Measurements from ENCODE around the gene OTOA. TPM values are rescaled to one million over a fixed set of nuclear protein-coding genes. Genes with fewer than 3 reads are reported as not detected.

Gene OTOA
- total and polyA plus RNA-seq, 2 of the 13 experiments (the other 11 are each of a cell fraction or from before 2014, with no cell fraction given), result 0.05 to 0.15 TPM

DNA sequence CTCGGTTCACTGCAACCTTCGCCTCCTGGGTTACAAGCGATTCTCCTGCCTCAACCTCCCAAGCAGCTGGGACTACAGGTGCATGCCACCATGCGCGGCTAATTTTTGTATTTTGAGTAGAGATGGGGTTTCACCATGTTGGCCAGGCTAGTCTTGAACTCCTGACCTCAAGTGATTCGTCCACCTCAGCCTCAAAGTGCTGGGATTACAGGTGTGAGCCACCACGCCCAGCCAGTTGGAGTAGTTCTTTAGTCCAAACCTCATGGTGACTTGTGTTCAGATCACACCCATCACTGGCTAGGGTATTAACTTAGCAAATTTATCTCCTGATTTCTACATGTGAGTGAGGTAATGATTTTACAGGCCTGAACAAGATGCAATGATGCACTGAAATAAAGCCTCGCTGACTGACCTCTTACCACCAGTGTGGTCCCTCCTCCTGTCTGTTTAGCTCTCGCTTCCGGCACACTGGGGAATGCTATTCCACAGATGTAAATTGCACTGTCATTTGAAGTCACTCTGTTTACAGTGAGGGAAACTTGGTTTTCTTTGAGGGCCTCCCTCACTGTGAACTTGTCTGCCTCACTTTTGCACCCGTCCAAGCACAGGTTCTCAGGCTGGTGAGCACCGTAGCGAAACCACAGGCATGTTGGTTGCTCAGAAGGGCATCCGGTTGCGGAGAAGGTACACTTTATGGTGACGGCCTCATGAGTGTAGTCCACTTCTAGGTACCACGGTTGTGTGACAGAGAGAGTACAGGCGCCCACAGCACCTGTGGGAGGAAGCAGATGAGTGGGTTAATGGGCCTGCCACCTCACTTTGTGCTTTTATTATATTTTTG is 16.8 kb upstream of the OTOA start (continued):
- TF ChIP-seq, protein P1, sequence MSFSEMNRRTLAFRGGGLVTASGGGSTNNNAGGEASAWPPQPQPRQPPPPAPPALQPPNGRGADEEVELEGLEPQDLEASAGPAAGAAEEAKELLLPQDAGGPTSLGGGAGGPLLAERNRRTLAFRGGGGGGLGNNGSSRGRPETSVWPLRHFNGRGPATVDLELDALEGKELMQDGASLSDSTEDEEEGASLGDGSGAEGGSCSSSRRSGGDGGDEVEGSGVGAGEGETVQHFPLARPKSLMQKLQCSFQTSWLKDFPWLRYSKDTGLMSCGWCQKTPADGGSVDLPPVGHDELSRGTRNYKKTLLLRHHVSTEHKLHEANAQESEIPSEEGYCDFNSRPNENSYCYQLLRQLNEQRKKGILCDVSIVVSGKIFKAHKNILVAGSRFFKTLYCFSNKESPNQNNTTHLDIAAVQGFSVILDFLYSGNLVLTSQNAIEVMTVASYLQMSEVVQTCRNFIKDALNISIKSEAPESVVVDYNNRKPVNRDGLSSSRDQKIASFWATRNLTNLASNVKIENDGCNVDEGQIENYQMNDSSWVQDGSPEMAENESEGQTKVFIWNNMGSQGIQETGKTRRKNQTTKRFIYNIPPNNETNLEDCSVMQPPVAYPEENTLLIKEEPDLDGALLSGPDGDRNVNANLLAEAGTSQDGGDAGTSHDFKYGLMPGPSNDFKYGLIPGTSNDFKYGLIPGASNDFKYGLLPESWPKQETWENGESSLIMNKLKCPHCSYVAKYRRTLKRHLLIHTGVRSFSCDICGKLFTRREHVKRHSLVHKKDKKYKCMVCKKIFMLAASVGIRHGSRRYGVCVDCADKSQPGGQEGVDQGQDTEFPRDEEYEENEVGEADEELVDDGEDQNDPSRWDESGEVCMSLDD (CRISPR knock-in tag; IDR thresholded peaks at IDR 0.05; ENCODE audit: borderline replicate concordance), result no peak
- TF ChIP-seq FOXK1 (CRISPR knock-in tag; IDR thresholded peaks at IDR 0.05; ENCODE audit: borderline replicate concordance, low read depth), result 0 out of 2 replicates have a peak, but pooled peaks have one; percentile 7
- TF ChIP-seq, protein P2, sequence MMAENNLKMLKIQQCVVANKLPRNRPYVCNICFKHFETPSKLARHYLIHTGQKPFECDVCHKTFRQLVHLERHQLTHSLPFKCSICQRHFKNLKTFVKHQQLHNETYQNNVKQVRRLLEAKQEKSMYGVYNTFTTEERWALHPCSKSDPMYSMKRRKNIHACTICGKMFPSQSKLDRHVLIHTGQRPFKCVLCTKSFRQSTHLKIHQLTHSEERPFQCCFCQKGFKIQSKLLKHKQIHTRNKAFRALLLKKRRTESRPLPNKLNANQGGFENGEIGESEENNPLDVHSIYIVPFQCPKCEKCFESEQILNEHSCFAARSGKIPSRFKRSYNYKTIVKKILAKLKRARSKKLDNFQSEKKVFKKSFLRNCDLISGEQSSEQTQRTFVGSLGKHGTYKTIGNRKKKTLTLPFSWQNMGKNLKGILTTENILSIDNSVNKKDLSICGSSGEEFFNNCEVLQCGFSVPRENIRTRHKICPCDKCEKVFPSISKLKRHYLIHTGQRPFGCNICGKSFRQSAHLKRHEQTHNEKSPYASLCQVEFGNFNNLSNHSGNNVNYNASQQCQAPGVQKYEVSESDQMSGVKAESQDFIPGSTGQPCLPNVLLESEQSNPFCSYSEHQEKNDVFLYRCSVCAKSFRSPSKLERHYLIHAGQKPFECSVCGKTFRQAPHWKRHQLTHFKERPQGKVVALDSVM (CRISPR knock-in tag; IDR thresholded peaks at IDR 0.05), result no peak
- no peak for TF ChIP-seq RFX3 (CRISPR knock-in tag; IDR thresholded peaks at IDR 0.05)
- TF ChIP-seq, protein P3, sequence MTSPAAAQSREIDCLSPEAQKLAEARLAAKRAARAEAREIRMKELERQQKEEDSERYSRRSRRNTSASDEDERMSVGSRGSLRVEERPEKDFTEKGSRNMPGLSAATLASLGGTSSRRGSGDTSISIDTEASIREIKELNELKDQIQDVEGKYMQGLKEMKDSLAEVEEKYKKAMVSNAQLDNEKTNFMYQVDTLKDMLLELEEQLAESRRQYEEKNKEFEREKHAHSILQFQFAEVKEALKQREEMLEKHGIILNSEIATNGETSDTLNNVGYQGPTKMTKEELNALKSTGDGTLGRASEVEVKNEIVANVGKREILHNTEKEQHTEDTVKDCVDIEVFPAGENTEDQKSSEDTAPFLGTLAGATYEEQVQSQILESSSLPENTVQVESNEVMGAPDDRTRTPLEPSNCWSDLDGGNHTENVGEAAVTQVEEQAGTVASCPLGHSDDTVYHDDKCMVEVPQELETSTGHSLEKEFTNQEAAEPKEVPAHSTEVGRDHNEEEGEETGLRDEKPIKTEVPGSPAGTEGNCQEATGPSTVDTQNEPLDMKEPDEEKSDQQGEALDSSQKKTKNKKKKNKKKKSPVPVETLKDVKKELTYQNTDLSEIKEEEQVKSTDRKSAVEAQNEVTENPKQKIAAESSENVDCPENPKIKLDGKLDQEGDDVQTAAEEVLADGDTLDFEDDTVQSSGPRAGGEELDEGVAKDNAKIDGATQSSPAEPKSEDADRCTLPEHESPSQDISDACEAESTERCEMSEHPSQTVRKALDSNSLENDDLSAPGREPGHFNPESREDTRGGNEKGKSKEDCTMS (CRISPR knock-in tag; conservative IDR thresholded peaks at IDR 0.05), result no peak
